CD4-positive, CD25-positive, alpha-beta regulatory T cell (primary cell): Measurements from ENCODE around the gene DCDC1. TPM values are rescaled to one million over a fixed set of nuclear protein-coding genes. Genes with fewer than 3 reads are reported as not detected.

ENCODE experiments used
- ATAC-seq, 2 donors: fragments of 150-1000 bp; cut with Tn5 transposase; one replicate each; pipeline ENCODE4 v1.10.0; 2021; ENCODE audit warnings: low read depth in 2 of 2, moderate number of reproducible peaks in 2 of 2, moderate library complexity in 1 of 2
- DNase-seq, 3 donors: peaks; one replicate each; pipeline versions ENCODE4 v3.0.0 to v3.0.0-alpha.2; 2012 to 2022; ENCODE audit warnings: mixed read lengths in 1 of 3
- H3K27ac ChIP-seq: one replicate; pipeline ENCODE4 v1.7.0; 2013; ENCODE audit warnings: mild to moderate bottlenecking, low read length; ENCODE audit not compliant: insufficient read depth, poor library complexity, severe bottlenecking
- H3K27me3 ChIP-seq: one replicate; pipeline ENCODE4 v1.7.0; 2013; ENCODE audit warnings: low read length; ENCODE audit not compliant: control insufficient read depth, insufficient read depth
- H3K36me3 ChIP-seq: one replicate; pipeline ENCODE4 v1.7.0; 2013; ENCODE audit warnings: mild to moderate bottlenecking, low read length, moderate library complexity; ENCODE audit not compliant: control insufficient read depth, insufficient read depth
- H3K4me1 ChIP-seq: 2 replicates; pipeline ENCODE4 v1.7.0; 2013; ENCODE audit warnings: mild to moderate bottlenecking, low read length; ENCODE audit not compliant: insufficient read depth, control insufficient read depth, poor library complexity, severe bottlenecking
- H3K4me3 ChIP-seq: one replicate; pipeline ENCODE4 v1.7.0; 2013; ENCODE audit warnings: low read depth, mild to moderate bottlenecking, low read length, moderate library complexity
- H3K9me3 ChIP-seq, 2 experiments: 1 replicate in 1 of 2; 2 replicates in 1 of 2; pipeline ENCODE4 v1.7.0; 2013; ENCODE audit warnings: low read length in 2 of 2, mild to moderate bottlenecking in 1 of 2, moderate library complexity in 1 of 2; ENCODE audit not compliant: control insufficient read depth in 2 of 2
- H3K27ac Mint-ChIP-seq, 3 donors: one replicate each; pipeline ENCODE4 v1.8.0; 2020 to 2022; ENCODE audit warnings: mild to moderate bottlenecking in 3 of 3, mixed read lengths in 3 of 3, moderate library complexity in 2 of 3
- H3K27me3 Mint-ChIP-seq: one replicate; pipeline ENCODE4 v1.8.0; 2022; ENCODE audit warnings: mild to moderate bottlenecking, mixed read lengths
- H3K36me3 Mint-ChIP-seq: one replicate; pipeline ENCODE4 v1.8.0; 2020; ENCODE audit warnings: mixed read lengths
- H3K4me1 Mint-ChIP-seq, 4 donors: one replicate each; pipeline ENCODE4 v1.8.0; 2020 to 2022; ENCODE audit warnings: mixed read lengths in 4 of 4, mild to moderate bottlenecking in 1 of 4
- H3K4me3 Mint-ChIP-seq, 4 donors: one replicate each; pipeline ENCODE4 v1.8.0; 2020 to 2022; ENCODE audit warnings: mild to moderate bottlenecking in 4 of 4, mixed read lengths in 4 of 4, moderate library complexity in 3 of 4
- H3K9me3 Mint-ChIP-seq, 7 donors: one replicate each; pipeline ENCODE4 v1.8.0; 2020 to 2022; ENCODE audit warnings: mixed read lengths in 7 of 7, mild to moderate bottlenecking in 3 of 7, moderate library complexity in 2 of 7
- polyA plus RNA-seq, 4 donors: library from polyadenylated mRNA; unstranded; fragments of 300-500 nt; fragmentation: Illumina TruSeq; gene quantifications; one replicate each; pipeline ENCODE4 v1.2.3, GENCODE V29; 2021
- total RNA-seq: library from RNA; stranded (reverse); gene quantifications from one replicate; pipeline ENCODE4 v1.2.3, GENCODE V29; 2022

The DCDC1 gene
- total and polyA plus RNA-seq, 5 donors from 2014 or later: not detected

- Histone ChIP-seq H3K4me1 (no peaks in the 10 kb centered on the region), H3K4me3 (no peak overlapping the region), H3K27ac (no peak overlapping the region), H3K27me3 (no peaks in the 10 kb centered on the region), H3K36me3 (no peaks in the 10 kb centered on the region), H3K9me3 (no peaks in the 10 kb centered on the region)
- no peak for ATAC-seq
- peaks cover 3% of the 10 kb centered on the region for H3K36me3 Mint-ChIP-seq
- no peak for DNase-seq
- no peaks in the 10 kb centered on the region for H3K4me1 Mint-ChIP-seq
- H3K27me3 Mint-ChIP-seq: peaks cover 14% of the 10 kb centered on the region
- no peak overlapping the region for H3K4me3 Mint-ChIP-seq
- no peak overlapping the region for H3K27ac Mint-ChIP-seq
- peaks cover 0 to 3% (median 0%) of the 10 kb centered on the region in 7 donors for H3K9me3 Mint-ChIP-seq
These were observed 13.7 kb downstream of the DCDC1 start for GRCh38 chr11:31355817-31356216.

GRCh38 chr11:31355131-31355530 is 14.4 kb downstream of the DCDC1 start:
- Histone ChIP-seq H3K4me1 (no peaks in the 10 kb centered on the region), H3K4me3 (no peak overlapping the region), H3K27me3 (no peaks in the 10 kb centered on the region), H3K36me3 (no peaks in the 10 kb centered on the region), H3K27ac (no peak overlapping the region), H3K9me3 (no peaks in the 10 kb centered on the region)
- DNase-seq (no peak), ATAC-seq (no peak)
- H3K9me3 Mint-ChIP-seq: peaks cover 0 to 3% (median 0%) of the 10 kb centered on the region in 7 donors
- no peaks in the 10 kb centered on the region for H3K4me1 Mint-ChIP-seq
- peaks cover 7% of the 10 kb centered on the region for H3K27me3 Mint-ChIP-seq
- no peak overlapping the region for H3K27ac Mint-ChIP-seq
- peaks cover 3% of the 10 kb centered on the region for H3K36me3 Mint-ChIP-seq
- no peak overlapping the region for H3K4me3 Mint-ChIP-seq

DNA sequence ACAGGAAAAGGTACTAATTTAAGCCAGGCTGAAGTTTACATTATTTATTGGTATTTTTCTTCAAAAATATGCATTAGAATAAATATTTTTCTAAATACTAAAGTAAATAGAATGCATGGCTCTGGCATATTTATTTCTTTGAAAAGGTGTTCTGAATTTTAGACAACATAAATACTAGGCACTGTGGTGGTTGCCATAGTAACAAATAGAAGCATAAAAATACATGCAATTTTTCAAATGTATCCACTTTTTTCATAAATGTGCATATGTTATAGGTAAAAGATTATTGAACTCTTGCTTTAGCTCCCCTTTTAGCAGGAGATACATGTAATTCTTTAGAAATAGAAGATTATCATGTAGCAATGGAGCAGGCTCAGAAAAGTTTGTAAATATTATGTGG is 18.4 kb downstream of the DCDC1 start:
- peaks cover 0 to 3% (median 0%) of the 10 kb centered on the region in 7 donors for H3K9me3 Mint-ChIP-seq
- Histone ChIP-seq H3K27me3 (peaks cover 3% of the 10 kb centered on the region), H3K9me3 (no peaks in the 10 kb centered on the region), H3K4me1 (no peaks in the 10 kb centered on the region), H3K36me3 (no peaks in the 10 kb centered on the region), H3K4me3 (no peak overlapping the region), H3K27ac (no peak overlapping the region)
- H3K4me3 Mint-ChIP-seq: no peak overlapping the region
- DNase-seq (no peak), ATAC-seq (no peak)
- H3K27me3 Mint-ChIP-seq: peaks cover 13% of the 10 kb centered on the region
- peaks cover 3% of the 10 kb centered on the region for H3K36me3 Mint-ChIP-seq
- no peaks in the 10 kb centered on the region for H3K4me1 Mint-ChIP-seq
- H3K27ac Mint-ChIP-seq: no peak overlapping the region

- ATAC-seq: no peak
- Histone ChIP-seq H3K4me1 (no peaks in the 10 kb centered on the region), H3K27ac (no peak overlapping the region), H3K9me3 (no peaks in the 10 kb centered on the region), H3K36me3 (no peaks in the 10 kb centered on the region), H3K27me3 (peaks cover 5% of the 10 kb centered on the region), H3K4me3 (no peak overlapping the region)
- peaks cover 0 to 2% (median 0%) of the 10 kb centered on the region in 7 donors for H3K9me3 Mint-ChIP-seq
- no peak overlapping the region for H3K4me3 Mint-ChIP-seq
- H3K4me1 Mint-ChIP-seq: no peaks in the 10 kb centered on the region
- H3K36me3 Mint-ChIP-seq: no peaks in the 10 kb centered on the region
- peaks cover 4% of the 10 kb centered on the region for H3K27me3 Mint-ChIP-seq
- DNase-seq: peak in 1 of 3 donors; percentile 23
- H3K27ac Mint-ChIP-seq: no peak overlapping the region
These were observed 28.5 kb downstream of the DCDC1 start for GRCh38 chr11:31340903-31341572.

DNA sequence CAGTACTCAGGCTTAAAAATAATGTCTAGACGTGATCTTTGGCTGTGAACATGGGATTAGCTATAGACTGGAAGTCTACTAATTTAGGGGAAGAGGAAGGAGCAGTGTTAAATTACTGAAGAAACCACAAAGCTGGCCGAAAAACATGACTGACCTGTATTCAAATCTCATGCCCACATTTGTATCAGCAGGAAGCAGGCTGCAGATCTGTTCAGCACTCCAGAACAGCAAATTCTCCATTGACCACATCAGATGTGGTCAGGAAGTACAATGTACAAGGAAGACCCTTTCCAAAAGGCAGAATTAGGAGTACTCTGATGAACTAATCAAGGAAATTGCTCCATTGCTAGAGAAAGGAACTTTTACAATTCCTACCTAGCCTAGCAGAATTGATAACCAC is 31.7 kb downstream of the DCDC1 start:
- H3K27me3 Mint-ChIP-seq: peaks cover 5% of the 10 kb centered on the region
- H3K36me3 ChIP-seq: no peaks in the 10 kb centered on the region

DNA sequence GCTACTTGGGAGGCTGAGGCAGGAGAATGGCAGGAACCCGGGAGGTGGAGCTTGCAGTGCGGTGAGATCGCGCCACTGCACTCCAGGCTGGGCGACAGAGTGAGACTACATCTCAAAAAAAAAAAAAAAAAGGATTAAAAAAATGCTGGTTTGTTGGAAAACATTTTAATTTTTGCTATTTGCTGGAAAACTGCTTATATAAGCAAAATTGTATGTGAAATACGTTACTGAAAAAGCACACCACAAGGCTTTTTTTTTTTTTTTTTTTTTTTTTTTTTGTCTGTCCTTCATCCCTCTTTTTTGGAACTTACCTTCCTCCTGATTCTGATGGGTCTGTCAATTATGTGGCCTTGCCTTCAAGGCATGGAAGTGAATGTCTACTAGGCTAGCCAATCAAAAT is 40.8 kb downstream of the DCDC1 start:
- H3K9me3 ChIP-seq: no peaks in the 10 kb centered on the region
- ATAC-seq: no peak
- Mint-ChIP-seq H3K27me3 (no peaks in the 10 kb centered on the region), H3K36me3 (no peaks in the 10 kb centered on the region), H3K27ac (no peak overlapping the region), H3K9me3 (peaks cover 0 to 10% (median 4%) of the 10 kb centered on the region in 7 donors), H3K4me1 (peaks cover 3 to 7% (median 4%) of the 10 kb centered on the region in 4 donors), H3K4me3 (no peak overlapping the region)
- no peaks in the 10 kb centered on the region for H3K4me1 ChIP-seq
- no peaks in the 10 kb centered on the region for H3K27me3 ChIP-seq
- no peak overlapping the region for H3K4me3 ChIP-seq
- H3K36me3 ChIP-seq: no peaks in the 10 kb centered on the region
- no peak overlapping the region for H3K27ac ChIP-seq
- no peak for DNase-seq

More for the DNA sequence above, 31.7 kb downstream of the DCDC1 start:
- H3K27me3 ChIP-seq: peaks cover 5% of the 10 kb centered on the region
- no peaks in the 10 kb centered on the region for H3K9me3 ChIP-seq
- ATAC-seq (no peak), DNase-seq (no peak)
- H3K4me3 ChIP-seq: no peak overlapping the region
- H3K36me3 Mint-ChIP-seq: no peaks in the 10 kb centered on the region
- no peak overlapping the region for H3K27ac Mint-ChIP-seq
- no peaks in the 10 kb centered on the region for H3K4me1 ChIP-seq
- no peak overlapping the region for H3K27ac ChIP-seq
- H3K9me3 Mint-ChIP-seq: peaks cover 0 to 4% (median 0%) of the 10 kb centered on the region in 7 donors
- H3K4me1 Mint-ChIP-seq: no peaks in the 10 kb centered on the region
- H3K4me3 Mint-ChIP-seq: no peak overlapping the region

DNA sequence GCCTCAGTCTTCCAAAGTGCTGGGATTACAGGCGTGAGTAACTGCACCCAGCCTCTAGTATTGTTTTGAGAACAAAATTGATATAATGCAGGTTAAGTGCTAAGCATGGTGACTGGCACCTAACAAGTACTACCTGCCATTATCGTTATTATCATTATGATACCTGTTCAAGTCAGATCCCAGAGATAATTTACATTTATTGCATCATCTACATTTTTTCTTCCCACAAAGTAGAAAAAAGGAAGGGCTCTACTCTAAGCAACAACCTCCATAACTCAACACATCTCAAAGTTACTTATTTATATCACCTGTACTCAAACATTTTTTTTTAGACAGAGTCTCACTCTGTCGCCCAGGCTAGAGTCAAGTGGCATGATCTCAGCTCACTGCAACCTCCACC is 42.1 kb downstream of the DCDC1 start:
- Mint-ChIP-seq H3K27ac (peak overlapping the region in 1 of 3 donors; percentile 59), H3K4me1 (peaks cover 3 to 7% (median 4%) of the 10 kb centered on the region in 4 donors), H3K27me3 (no peaks in the 10 kb centered on the region), H3K4me3 (peak overlapping the region in 2 of 4 donors; percentile 24 to 61), H3K36me3 (no peaks in the 10 kb centered on the region), H3K9me3 (peaks cover 0 to 9% (median 1%) of the 10 kb centered on the region in 7 donors)
- no peaks in the 10 kb centered on the region for H3K4me1 ChIP-seq
- H3K36me3 ChIP-seq: no peaks in the 10 kb centered on the region
- no peak for DNase-seq
- H3K27ac ChIP-seq: no peak overlapping the region
- no peak overlapping the region for H3K4me3 ChIP-seq
- no peaks in the 10 kb centered on the region for H3K9me3 ChIP-seq
- no peak for ATAC-seq
- H3K27me3 ChIP-seq: no peaks in the 10 kb centered on the region
